GM12875 (cell line): ENCODE data around the gene PIAS2.

Source experiments
- H3K4me3 ChIP-seq: one replicate; pipeline ENCODE4 v1.5.1; 2011; ENCODE audit warnings: low read depth, low read length, control low read depth
- CTCF ChIP-seq: IDR thresholded peaks from 2 replicates; pipeline ENCODE4 v1.5.1; 2011; ENCODE audit warnings: low read depth, mild to moderate bottlenecking, control low read depth, inconsistent platforms, low read length, moderate library complexity, borderline replicate concordance; ENCODE audit not compliant: insufficient read depth

PIAS2 gene

GRCh38 chr18:46894124-46894523 lies 23.2 kb downstream of the PIAS2 start:
- no peak overlapping the region for H3K4me3 ChIP-seq
- no peak for TF ChIP-seq CTCF

GRCh38 chr18:46893360-46893759 lies 23.9 kb downstream of the PIAS2 start:
- no peak overlapping the region for H3K4me3 ChIP-seq
- no peak for TF ChIP-seq CTCF

GRCh38 chr18:46892842-46893241 lies 24.5 kb downstream of the PIAS2 start:
- H3K4me3 ChIP-seq: no peak overlapping the region
- TF ChIP-seq CTCF: no peak

GRCh38 chr18:46891742-46892214 lies 25.5 kb downstream of the PIAS2 start:
- H3K4me3 ChIP-seq: no peak overlapping the region
- no peak for TF ChIP-seq CTCF

- no peak overlapping the region for H3K4me3 ChIP-seq
These were observed 28.3 kb downstream of the PIAS2 start for GRCh38 chr18:46888965-46889364.

GRCh38 chr18:46886893-46887292 lies 30.4 kb downstream of the PIAS2 start:
- no peak for TF ChIP-seq CTCF
- H3K4me3 ChIP-seq: no peak overlapping the region

More at GRCh38 chr18:46888965-46889364, 28.3 kb downstream of the PIAS2 start:
- TF ChIP-seq CTCF: no peak

- TF ChIP-seq CTCF: no peak
- H3K4me3 ChIP-seq: no peak overlapping the region
These were observed 34.1 kb downstream of the PIAS2 start for GRCh38 chr18:46883180-46883579.
